Measurements from ENCODE around the gene YIPF1.

Gene YIPF1

GRCh38 chr1:53889304-53890298, at the start of gene YIPF1:
TSS of gene YIPF1 (minus strand) at chr1:53889797. CDS start at chr1:53888937, 860 bp downstream.
- in situ Hi-C loops (cut with HindIII; ENCODE audit: low pct_unique_long_range_greater_than_20kb, low sequenced_read_pairs), result no loop called here
- DNase-seq (ENCODE audit: low read depth in 1 of 2, low spot score in 1 of 2), result peak; percentile 54 to 88
- no peak for TF ChIP-seq JUND (IDR thresholded peaks at IDR 0.05; ENCODE audit: low read depth)

- TF ChIP-seq JUND (IDR thresholded peaks at IDR 0.05; ENCODE audit: low read depth), result no peak
- in situ Hi-C loops (cut with HindIII; ENCODE audit: low pct_unique_long_range_greater_than_20kb, low sequenced_read_pairs), result no loop called here
- DNase-seq (ENCODE audit: low read depth in 1 of 2, low spot score in 1 of 2), result no peak
These were observed 48.7 kb upstream of the YIPF1 start for GRCh38 chr1:53938136-53938830.

DNA sequence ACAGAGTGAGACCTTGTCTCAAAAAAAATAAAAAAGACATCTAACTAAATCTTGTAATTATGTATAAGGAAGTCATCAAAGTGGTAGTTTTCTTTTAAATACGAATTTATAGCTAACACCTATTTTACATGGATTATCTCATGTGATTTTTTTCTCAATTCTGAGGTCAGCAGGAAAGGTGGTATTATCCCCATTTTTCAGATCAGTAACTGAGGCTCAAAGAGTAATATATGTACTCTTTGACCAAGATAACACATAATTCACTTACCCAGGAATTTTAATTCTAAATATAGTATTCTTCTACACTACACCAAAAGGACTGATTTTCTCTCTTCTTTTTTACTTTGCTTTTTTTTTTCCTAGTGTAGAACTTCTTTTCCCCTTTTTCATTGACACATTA, 46.8 kb upstream of the YIPF1 start:
- in situ Hi-C loops (cut with HindIII; ENCODE audit: low pct_unique_long_range_greater_than_20kb, low sequenced_read_pairs), result no loop called here
- TF ChIP-seq JUND (IDR thresholded peaks at IDR 0.05; ENCODE audit: low read depth), result no peak
- DNase-seq (ENCODE audit: low read depth in 1 of 2, low spot score in 1 of 2), result no peak

- in situ Hi-C loops (cut with HindIII; ENCODE audit: low pct_unique_long_range_greater_than_20kb, low sequenced_read_pairs), result no loop called here
- TF ChIP-seq JUND (IDR thresholded peaks at IDR 0.05; ENCODE audit: low read depth), result no peak
- no peak for DNase-seq (ENCODE audit: low read depth in 1 of 2, low spot score in 1 of 2)
These were observed 44.7 kb upstream of the YIPF1 start for GRCh38 chr1:53934170-53934765.

DNA sequence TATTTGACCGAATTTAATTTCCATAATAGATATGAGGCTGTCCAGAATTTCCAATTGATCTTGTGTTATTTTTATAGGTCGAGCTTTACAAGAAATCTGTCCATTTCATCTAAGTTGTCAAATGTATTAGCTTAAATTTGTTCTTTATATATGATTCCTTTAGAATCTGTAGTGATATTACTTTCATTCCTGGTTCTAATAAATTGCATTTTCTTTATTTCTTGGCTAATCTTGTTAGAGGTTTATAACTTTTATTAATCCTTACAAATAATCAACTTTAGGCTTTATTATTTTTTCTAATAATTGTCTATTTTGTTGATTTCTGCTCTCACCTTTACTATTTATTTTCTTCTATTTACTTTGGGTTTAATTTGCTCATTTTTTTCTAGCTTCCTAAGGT, 41.9 kb upstream of the YIPF1 start:
- TF ChIP-seq JUND (IDR thresholded peaks at IDR 0.05; ENCODE audit: low read depth), result no peak
- in situ Hi-C loops (cut with HindIII; ENCODE audit: low pct_unique_long_range_greater_than_20kb, low sequenced_read_pairs), result no loop called here
- no peak for DNase-seq (ENCODE audit: low read depth in 1 of 2, low spot score in 1 of 2)

- TF ChIP-seq JUND (IDR thresholded peaks at IDR 0.05; ENCODE audit: low read depth), result peak; percentile 81
- in situ Hi-C loops (cut with HindIII; ENCODE audit: low pct_unique_long_range_greater_than_20kb, low sequenced_read_pairs), result no loop called here
- DNase-seq (ENCODE audit: low read depth in 1 of 2, low spot score in 1 of 2), result peak in 1 of 2 experiments; percentile 52
These were observed 41.3 kb upstream of the YIPF1 start for GRCh38 chr1:53930932-53931331.

DNA sequence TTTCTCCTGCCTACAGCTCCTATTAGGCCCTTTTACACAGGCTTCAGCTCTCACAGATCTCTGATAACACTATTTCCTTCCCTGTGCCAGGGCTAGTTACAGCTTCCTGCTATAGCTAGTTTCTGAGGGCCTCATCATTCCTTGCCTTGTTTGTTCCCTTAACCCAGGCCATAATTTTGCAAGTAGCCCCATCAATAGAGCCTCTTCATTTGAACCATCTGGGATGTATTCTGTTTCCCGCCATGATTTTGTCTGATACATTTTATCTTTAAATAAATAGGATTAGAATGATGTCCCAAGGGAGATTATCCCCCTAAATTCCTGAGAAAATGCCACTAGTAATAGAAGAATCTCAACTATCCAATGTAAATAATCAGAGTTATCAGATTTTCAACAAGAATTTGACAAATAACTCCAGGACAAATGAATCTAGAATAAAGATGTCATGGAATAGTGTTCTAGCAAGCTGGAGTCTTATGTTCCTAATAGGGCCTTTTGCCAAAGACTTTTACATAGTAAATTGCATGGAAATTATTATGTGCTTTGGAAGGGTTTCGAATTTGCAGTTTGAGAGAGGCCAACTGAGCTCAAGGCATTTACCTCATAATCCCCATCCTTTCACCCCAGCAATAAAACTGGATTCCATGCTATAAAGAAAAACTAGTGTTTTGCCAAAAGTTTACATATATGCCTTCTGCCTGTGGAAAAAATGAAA, 39.8 kb upstream of the YIPF1 start:
- peak in 1 of 2 experiments; percentile 81 for DNase-seq (ENCODE audit: low read depth in 1 of 2, low spot score in 1 of 2)
- in situ Hi-C loops (cut with HindIII; ENCODE audit: low pct_unique_long_range_greater_than_20kb, low sequenced_read_pairs), result no loop called here
- TF ChIP-seq JUND (IDR thresholded peaks at IDR 0.05; ENCODE audit: low read depth), result peak; percentile 65

- TF ChIP-seq JUND (IDR thresholded peaks at IDR 0.05; ENCODE audit: low read depth), result no peak
- in situ Hi-C loops (cut with HindIII; ENCODE audit: low pct_unique_long_range_greater_than_20kb, low sequenced_read_pairs), result no loop called here
- no peak for DNase-seq (ENCODE audit: low read depth in 1 of 2, low spot score in 1 of 2)
These were observed 37.8 kb upstream of the YIPF1 start for GRCh38 chr1:53927376-53927881.

DNA sequence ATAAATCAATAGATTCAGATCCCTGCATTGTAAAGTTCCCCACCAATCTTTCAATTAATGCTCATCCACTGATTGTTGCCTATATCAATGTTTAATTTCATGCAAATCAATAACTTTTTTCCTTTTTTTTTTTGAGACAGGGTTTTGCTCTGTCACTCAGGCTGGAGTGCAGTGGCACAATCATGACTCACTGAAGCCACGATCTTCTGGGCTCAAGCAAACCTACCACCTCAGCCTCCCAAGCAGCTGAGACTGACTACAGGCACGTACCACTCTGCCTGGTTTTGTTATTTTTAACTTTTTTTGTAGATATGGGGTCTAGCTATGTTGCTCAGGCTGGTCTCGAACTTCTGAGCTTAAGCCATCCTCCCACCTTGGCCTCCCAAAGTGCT, 30.1 kb upstream of the YIPF1 start:
- no peak for TF ChIP-seq JUND (IDR thresholded peaks at IDR 0.05; ENCODE audit: low read depth)
- DNase-seq (ENCODE audit: low read depth in 1 of 2, low spot score in 1 of 2), result no peak
- in situ Hi-C loops (cut with HindIII; ENCODE audit: low pct_unique_long_range_greater_than_20kb, low sequenced_read_pairs), result no loop called here

- TF ChIP-seq JUND (IDR thresholded peaks at IDR 0.05; ENCODE audit: low read depth), result no peak
- DNase-seq (ENCODE audit: low read depth in 1 of 2, low spot score in 1 of 2), result no peak
- in situ Hi-C loops (cut with HindIII; ENCODE audit: low pct_unique_long_range_greater_than_20kb, low sequenced_read_pairs), result no loop called here
These were observed 28.7 kb upstream of the YIPF1 start for GRCh38 chr1:53918343-53918742.

GRCh38 chr1:53913352-53914033, 23.9 kb upstream of the YIPF1 start:
- in situ Hi-C loops (cut with HindIII; ENCODE audit: low pct_unique_long_range_greater_than_20kb, low sequenced_read_pairs), result no loop called here
- TF ChIP-seq JUND (IDR thresholded peaks at IDR 0.05; ENCODE audit: low read depth), result no peak
- DNase-seq (ENCODE audit: low read depth in 1 of 2, low spot score in 1 of 2), result no peak
